NCI-H187 (cell line): ENCODE data around the gene GCC2.
A peak's percentile ranks its signal among the peaks of the same experiment; 100 is the strongest.
"Not testable (repeated sequence)": the region's sequence is repeated elsewhere in the genome, so short reads cannot be mapped to it uniquely, and the experiment has no call there.

Source experiments
- DNase-seq, 2 experiments: peaks; one replicate each; lab custom pipeline; 2025; lab: John Stamatoyannopoulos, UW

Gene GCC2, protein sequence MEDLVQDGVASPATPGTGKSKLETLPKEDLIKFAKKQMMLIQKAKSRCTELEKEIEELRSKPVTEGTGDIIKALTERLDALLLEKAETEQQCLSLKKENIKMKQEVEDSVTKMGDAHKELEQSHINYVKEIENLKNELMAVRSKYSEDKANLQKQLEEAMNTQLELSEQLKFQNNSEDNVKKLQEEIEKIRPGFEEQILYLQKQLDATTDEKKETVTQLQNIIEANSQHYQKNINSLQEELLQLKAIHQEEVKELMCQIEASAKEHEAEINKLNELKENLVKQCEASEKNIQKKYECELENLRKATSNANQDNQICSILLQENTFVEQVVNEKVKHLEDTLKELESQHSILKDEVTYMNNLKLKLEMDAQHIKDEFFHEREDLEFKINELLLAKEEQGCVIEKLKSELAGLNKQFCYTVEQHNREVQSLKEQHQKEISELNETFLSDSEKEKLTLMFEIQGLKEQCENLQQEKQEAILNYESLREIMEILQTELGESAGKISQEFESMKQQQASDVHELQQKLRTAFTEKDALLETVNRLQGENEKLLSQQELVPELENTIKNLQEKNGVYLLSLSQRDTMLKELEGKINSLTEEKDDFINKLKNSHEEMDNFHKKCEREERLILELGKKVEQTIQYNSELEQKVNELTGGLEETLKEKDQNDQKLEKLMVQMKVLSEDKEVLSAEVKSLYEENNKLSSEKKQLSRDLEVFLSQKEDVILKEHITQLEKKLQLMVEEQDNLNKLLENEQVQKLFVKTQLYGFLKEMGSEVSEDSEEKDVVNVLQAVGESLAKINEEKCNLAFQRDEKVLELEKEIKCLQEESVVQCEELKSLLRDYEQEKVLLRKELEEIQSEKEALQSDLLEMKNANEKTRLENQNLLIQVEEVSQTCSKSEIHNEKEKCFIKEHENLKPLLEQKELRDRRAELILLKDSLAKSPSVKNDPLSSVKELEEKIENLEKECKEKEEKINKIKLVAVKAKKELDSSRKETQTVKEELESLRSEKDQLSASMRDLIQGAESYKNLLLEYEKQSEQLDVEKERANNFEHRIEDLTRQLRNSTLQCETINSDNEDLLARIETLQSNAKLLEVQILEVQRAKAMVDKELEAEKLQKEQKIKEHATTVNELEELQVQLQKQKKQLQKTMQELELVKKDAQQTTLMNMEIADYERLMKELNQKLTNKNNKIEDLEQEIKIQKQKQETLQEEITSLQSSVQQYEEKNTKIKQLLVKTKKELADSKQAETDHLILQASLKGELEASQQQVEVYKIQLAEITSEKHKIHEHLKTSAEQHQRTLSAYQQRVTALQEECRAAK (N-terminal part only)

DNA sequence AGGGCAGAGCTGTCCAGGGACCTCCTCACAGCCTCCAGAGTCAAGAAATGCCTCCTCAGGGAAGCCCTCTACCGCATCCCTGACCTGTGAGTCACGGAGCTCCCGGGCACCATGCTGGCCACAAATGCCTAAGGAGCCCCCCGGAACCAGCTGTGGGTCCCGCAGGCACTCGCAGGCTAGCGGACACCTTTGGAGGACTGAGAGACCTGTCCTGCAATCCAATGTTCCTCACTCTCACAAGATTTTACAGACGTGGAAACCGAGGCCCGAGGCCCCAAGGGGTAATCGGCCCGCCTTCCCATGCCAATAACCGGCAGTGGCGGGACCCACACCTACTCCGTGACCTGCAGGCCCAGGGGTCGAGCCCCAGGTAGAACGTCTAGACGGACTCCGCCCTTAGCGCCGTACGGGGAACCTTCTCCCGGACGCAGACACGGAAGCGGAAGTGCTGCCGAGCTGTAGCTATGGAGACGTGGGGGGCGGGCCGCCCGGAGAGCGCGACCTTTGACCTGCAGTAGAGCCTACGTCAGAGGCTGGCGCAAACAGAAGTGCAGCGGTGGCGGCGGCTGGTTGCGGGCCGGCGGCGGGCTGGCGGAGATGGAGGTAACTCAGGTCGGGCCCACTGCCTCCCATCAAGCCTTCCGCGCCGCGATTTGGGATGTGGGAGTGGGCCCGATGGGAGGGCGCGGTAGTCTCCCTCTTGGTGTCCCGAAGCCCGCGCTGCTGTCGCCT is at the start of gene GCC2:
TSS of gene GCC2 (plus strand) at position 529 of the 732 bp plus-strand sequence. CDS start at position 598, 69 bp downstream.
- peak; percentile 35 to 80 for DNase-seq

DNA sequence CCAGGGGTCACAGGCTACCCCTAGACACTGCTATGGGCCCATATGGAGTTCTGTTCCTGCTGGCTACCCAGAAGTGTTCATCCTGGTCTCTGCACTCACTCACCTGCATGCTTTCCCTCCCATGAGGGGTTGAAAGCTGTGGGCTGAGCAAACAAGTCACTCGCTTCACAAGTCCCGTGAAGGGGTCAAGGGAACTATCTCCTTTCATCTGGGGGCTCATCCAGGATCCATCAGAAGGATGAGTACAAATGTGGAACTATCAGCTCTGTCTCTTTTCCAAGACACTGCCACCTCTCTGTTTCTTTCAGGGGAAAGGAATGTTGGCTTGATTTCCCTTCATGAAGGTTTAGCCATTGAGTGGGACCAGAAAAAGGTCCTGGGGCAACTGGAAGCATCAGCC is 49.5 kb upstream of the GCC2 start:
- DNase-seq: no peak

DNA sequence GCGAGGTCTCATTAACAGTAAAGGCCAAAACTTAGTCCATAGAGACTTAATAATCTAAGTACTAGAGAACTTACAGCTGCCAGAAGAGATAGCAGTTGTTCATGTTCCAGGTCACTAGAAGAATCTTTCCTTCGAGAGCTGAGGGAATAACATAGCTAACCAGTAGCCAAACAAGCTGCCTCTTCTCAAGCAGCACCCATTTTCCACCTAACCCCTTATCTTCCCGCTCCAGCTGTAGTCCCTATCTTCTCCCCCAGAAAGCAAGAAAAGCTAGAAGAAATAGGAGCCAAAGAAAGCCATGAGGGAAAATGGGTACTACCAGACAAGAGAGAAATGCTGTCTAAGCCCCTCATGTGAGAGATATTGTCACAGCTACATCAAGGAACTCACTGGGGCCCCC is 47.2 kb upstream of the GCC2 start:
- no peak for DNase-seq

DNA sequence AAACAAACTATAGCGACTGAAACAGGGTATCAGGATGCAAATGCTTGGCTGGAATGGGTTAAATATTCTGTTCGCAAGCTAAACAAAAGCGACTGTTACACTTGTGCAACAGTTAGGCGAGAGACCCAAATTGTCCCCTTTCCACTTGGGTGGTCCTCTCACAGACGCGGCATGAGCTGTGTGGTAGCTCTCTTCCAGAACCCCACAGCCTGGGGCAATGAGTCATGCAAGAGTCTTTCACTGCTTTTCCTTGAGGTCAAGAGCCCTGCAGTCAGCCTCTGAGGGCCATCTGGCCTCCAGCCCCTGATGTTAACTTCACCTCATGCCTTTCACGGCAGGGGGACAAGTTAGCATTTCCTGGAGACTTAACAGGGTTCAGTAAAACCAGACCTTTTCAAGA is 45.5 kb upstream of the GCC2 start:
- DNase-seq: no peak

DNA sequence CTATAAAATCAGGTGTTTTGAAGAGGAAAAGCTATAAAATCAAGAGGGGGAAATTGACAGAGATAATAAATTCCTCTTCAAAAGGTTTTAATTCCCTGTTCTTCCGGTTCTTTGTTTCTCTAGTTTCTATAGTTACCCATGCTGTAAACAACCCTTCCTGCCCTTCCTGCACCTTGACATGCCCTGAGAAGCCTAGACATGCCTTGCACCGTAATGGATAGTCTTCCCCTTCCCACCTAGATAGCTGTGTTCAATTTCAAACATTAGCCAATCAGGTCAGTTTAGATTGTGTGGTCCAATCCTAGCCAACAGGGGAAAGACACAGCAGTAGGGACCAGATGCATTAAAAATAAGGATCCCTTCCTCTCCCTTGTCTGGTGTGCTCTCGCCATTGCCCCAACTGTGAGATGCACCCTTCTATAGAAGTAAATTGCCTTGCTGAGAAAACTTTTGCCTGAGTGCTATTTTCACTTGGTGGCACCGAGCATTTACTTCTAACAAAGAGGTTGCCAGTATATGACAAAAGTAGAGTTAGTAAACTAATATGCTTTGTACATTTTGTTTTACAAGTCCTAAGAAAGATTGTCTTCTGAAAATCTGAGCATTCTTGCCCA is 44.1 kb upstream of the GCC2 start:
- no peak for DNase-seq

DNA sequence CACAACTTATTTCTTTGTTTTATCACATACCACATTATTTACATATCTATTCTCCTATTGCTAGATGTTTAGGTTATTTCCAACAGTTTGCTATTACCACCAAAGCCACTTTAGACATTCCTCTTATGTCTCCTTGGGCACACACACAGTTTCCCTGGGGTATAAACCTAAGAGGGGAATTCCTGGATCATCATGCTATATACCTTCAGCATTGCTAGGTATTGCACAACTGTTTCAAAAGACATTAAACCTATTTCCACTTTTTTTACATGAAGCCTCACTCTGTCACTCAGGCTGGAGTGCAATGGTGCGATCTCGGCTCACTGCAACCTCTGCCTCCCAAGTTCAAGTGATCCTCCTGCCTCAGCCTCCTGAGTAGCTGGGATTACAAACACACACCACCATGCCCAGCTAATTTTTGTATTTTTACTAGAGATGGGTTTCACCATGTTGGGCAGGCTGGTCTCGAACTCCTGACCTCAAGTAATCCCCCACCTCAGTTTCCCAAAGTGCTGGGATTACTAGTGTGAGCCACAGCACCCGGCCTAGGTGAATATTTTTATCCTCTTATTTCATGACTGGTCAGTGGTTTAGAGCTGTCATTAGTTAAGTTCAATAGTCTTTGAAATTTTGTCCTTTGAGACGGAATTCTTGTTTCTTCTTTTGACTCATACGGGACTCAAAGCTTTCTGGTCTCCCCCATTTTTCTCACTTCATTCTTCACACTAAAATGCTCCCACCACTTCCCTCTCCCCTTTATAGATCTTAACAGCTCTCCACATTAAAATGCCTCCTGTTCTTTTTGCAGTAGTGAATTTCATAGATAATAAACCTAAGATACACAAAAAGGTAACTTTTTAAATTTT is 40.9 kb upstream of the GCC2 start:
- no peak for DNase-seq

DNA sequence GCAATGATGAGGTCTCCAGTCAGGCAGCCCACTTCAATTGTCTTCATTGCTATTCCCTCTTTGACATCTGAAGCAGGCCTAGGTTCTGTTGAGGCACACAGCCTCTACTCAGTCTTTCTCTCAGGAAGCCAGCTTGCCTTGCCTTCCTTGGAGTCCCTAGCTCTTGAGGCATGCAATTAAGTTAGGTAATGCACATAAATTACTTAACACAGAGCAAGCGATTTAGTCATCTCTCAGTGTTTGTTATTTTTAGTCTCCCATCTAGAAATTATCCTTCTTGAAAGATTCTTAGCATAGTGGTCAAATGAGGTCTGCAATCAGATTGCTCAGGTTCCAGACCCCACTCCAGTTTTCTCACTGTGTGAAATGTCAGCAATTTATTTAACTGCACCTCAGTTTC is 39.2 kb upstream of the GCC2 start:
- no peak for DNase-seq

DNA sequence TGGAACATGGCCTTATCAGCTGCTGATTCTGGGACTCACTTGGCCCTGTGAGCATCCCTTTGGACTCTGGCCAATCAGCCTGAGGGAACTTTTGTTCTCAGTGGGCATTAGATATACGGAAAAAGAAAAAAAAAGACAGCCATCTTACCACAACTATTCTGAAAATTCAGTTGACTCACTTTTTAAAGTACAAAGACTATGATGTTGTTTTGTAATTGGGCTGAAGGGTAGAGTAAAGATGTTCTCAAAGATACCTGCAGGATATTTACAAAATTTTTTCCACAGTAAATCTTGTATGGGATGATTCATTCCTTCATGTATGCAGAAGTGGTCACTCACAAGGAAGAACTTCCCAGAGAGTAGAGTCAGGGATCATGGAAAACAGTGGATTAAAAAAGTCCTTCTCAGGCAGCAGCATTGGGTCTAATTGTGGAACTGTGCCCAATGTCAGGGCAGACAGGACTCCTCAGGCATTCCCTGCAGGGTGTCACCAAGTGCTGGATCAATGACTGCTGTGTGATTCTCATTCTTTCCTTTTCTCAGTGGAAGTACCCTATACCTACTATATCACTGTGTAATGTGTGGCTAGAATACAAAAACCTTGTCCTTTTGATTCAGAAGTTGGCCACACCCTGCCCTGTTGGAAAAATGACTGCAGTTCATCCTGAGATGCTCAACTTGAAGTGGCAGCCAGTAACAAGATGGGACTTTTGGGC is 35.9 kb upstream of the GCC2 start:
- no peak for DNase-seq

DNA sequence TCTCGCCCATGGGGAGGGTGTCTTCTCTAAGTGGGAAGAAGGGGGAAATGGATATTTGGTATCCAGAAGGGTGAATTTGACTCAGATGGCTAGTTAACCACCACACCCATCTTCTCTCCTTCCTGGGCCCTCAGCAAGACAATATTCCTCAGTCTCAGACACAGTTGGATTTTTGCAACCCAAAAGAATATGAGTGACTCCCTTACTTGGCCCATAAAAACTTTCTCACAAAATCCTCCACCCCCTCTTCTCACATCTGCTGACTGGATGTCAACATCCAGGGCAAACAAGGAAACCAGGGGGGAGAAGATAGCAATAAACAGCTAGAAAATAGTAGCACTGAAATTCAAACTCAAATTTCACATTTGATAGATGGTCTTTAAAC is 35.3 kb upstream of the GCC2 start:
- DNase-seq: no peak

DNA sequence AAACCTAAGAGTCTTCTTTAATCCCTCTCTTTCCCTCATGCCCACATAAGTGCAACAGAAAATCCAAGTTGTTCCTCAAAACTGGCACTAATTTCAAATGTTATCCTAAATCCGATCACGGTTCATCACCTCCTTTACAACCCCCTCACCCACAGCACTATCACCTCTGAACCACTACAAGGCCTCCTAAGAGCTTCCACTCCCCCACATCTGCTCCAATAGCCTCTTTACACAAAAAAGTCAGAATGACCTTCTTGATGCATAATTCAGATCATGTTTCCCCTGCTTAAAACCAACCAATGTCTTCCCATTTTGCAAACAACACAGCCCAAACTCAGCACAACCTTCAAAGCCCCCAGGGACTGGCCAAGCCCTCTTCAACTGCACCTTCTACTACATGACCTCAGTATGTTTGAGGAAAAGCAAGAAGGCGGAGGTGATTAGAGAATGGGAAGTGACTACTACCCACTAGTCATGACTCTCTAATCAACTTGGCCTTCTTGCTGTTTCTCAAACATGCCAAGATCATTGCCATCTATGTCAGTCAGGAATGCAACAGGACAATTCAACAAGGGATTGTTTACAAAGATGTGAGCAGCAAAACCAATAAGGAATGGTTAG is 34.6 kb upstream of the GCC2 start:
- DNase-seq: no peak

DNA sequence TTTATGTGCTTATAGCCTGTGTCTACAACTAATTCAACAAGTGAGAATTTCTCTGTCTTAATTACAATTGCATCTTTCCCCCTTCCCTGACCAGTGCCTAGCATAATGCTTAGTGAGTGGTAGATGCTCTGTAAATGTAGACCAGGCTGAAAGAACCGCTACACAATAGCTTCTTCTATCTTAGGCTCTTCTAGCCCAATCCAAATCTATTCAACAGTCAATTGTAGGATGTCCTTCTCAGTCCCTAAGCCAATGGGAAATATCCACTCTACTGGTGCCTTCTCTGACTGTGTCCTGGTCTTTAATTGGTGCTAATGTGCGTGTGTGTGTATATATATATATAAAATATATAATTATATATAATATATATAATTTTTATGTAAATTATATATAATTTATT is 34.1 kb upstream of the GCC2 start:
- no peak for DNase-seq

DNA sequence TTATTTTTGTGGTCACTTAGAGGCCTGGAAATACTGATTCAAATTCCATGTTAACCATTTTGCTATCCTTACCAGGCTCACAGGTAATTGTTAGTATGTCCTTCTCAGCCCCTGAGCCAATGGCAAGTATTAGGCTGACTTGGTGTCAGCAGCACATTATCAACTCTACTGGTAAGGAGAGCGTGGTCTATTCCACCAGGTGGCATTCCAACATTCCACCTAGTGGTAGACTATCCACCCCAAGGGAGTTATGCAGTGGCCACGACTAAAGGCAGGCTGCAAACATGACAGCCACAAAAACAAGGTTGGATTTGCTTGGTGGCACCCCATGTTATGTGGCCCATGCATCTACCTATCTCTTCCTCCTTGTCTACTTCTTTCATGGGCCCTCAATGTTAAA is 31.8 kb upstream of the GCC2 start:
- DNase-seq: no peak

DNA sequence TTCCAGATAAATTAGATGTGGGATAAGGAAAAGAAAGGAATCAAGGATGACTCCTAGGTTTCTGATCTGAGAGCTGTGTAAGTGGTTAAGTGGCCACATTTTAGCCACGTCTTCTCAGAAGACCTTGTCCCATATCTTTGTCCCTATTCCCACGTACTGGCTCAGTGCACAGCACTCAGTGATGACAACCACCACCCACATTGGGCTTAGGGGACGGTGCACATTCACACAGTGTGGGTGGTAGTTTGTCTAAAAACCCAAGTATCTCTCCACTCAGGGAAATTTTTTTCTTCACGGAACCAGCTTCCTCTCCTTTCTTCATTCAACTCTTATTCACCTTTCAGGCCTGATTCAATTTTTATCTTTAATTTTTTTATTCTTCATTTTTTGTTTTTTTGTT is 30.6 kb upstream of the GCC2 start:
- no peak for DNase-seq

DNA sequence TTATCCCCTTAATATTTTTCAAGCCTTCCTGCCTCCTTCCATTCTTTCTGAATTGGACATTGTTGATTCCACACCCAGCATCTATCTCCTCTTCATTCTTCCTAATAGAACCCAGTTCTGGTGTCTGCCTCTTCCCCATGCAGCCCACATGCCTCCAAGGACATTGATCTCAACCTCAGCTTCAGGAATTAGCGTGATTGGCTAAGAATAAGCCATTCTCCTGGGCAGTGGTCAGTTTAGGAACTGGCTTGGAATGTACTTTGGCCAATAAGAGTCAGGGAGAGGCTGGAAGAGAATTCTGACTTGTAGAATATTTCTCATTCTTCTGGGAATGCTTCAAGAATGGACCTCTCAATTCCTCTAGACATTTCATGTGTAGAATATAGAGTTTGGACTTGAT is 25.9 kb upstream of the GCC2 start:
- no peak for DNase-seq

DNA sequence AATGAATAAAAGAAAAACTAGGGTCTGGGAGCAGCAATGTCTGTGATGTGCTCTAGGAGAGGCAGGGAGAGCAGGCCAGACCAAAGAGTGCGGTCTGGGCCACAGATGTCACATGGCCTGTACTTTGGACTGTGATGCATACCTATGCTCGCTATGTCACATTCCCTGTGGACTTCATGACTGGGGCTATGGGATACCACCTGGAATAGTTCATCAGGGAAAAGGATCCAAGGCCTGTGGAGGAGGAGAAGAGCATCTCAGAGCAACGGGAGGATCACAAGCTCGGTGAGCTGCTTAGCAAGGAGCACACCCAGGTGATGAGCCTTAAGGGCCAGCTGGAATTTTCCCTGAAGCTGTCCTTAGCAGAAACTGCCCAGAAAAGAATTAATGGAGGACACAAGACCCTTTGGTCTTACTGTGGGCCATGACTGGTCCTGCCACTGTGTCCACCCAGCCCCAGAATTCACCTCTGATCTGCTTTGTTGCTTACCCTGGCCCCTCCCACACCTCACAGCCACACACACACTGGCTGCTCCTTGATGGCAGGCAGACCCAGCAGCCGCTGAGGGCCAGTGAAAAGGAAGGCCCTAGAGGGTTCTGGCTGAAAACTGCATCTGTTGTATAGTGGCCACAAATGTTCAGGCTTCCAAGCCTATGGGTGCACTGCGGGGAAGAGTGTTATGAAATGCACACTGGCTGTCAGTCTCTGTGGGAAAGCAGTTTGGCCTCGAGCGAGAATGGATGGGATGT is 25.3 kb upstream of the GCC2 start:
- no peak for DNase-seq

DNA sequence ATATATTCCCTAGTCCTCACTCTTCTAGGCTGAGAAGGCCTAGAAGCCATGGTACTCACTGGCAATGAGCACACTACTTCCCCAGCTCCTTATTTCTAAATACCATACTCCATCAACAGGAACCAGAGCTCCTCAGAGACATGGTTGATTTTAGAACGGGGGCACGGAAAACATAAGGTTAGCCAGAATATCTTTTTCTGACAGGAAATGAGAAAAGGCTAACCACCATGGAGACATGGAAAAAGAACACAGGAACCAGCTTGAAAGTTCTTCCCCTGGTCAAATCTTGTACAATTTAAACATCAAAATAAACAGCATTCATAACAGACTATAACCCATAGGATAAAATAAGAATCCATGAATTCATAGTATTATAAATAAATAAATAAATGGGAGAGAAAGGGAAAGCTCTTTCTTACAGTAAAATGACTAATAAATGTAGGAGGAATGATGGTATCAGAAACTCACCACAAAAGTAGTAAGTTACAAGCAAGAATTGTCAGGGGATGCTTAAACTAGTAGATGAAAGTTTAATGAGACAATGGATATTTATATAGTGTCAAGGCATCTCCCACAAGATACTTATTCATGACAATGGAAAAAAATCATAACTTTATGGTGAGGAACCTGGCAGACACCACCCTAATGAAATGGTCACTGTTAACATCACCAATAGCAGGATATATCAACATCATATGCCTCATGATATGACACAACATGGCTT is 20.6 kb upstream of the GCC2 start:
- DNase-seq: no peak

DNA sequence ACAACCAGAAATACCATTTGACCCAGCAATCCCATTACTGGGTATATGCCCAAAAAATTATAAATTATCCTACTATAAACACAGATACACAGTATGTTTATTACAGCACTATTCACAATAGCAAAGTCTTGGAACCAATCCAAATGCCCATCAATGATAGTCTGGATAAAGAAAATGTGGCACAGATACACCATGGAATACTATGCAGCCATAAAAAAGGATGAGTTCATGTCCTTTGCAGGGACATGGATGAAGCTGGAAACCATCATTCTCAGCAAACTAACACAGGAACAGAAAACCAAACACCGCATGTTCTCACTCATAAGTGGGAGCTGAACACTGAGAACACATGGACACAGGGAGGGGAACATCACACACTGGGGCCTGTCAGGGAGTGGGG is 13.4 kb upstream of the GCC2 start:
- not testable (repeated sequence) for DNase-seq

DNA sequence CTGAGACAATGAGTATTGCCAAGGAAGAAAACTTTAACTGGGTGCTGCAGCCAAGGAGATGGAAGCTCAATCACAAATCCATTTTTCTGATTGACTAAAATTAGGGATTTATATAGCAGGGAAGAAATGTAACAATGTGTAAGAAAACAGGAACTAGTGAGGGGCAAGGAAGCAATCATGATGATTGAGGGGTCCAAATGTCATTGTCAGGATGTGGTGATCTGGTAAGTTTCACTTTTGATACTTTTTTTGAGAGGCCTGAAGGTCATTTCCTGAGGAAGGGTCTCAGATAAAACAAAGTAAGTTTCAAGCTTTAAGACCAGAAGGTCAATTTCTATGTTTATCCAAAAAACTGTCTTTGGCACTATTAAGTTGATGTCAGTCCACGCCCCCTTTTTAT is 12.0 kb upstream of the GCC2 start:
- DNase-seq: no peak
